NCI-H345 (cell line): ENCODE measurements around the gene CHST15.

Experiments
- DNase-seq: peaks from one replicate; lab custom pipeline; 2025; lab: John Stamatoyannopoulos, UW

CHST15 gene

GRCh38 chr10:123997486-123998196 lies 95.8 kb downstream of the CHST15 start:
- no peak for DNase-seq

- no peak for DNase-seq
These were observed 96.4 kb downstream of the CHST15 start for GRCh38 chr10:123997013-123997412.

- no peak for DNase-seq
These were observed 97.1 kb downstream of the CHST15 start for GRCh38 chr10:123996302-123996701.

GRCh38 chr10:123995461-123996131 lies 97.8 kb downstream of the CHST15 start:
- DNase-seq = no peak

- DNase-seq = no peak
These were observed 98.3 kb downstream of the CHST15 start for GRCh38 chr10:123995082-123995460.

GRCh38 chr10:123994417-123995081 lies 98.8 kb downstream of the CHST15 start:
- DNase-seq = peak; percentile 72

GRCh38 chr10:123993534-123994416 lies 99.6 kb downstream of the CHST15 start:
- DNase-seq = no peak

- DNase-seq = no peak
These were observed 101.5 kb downstream of the CHST15 start for GRCh38 chr10:123991611-123992570.

GRCh38 chr10:123990889-123991288 lies 102.5 kb downstream of the CHST15 start:
- no peak for DNase-seq

GRCh38 chr10:123988694-123989093 lies 104.7 kb downstream of the CHST15 start:
- no peak for DNase-seq

- DNase-seq = no peak
These were observed 106.7 kb downstream of the CHST15 start for GRCh38 chr10:123986736-123987135.

GRCh38 chr10:123974406-123974805 lies 119.0 kb downstream of the CHST15 start:
- DNase-seq = no peak

- no peak for DNase-seq
These were observed 120.7 kb downstream of the CHST15 start for GRCh38 chr10:123972481-123973401.

GRCh38 chr10:123970927-123971286 lies 122.5 kb downstream of the CHST15 start:
- no peak for DNase-seq

GRCh38 chr10:123970207-123970926 lies 123.0 kb downstream of the CHST15 start:
- DNase-seq = no peak

- DNase-seq = peak; percentile 45
These were observed 125.7 kb downstream of the CHST15 start for GRCh38 chr10:123967626-123968243.

GRCh38 chr10:123966896-123967231 lies 126.5 kb downstream of the CHST15 start:
- no peak for DNase-seq

GRCh38 chr10:123965973-123966895 lies 127.2 kb downstream of the CHST15 start:
- DNase-seq = no peak
